ENCODE measurements around the gene WASF2. TPM values are rescaled to one million over a fixed set of nuclear protein-coding genes. Genes with fewer than 3 reads are reported as not detected.

The WASF2 gene
- total RNA-seq, 2 donors from 2014 or later = 60.1 to 83.7 TPM

- Histone ChIP-seq H3K27me3 (replicated peaks; ENCODE audit: insufficient read depth) (no peaks in the 10 kb centered on the region), H3K9me3 (no peaks in the 10 kb centered on the region), H3K36me3 (no peaks in the 10 kb centered on the region), H3K4me1 (ENCODE audit: control insufficient read depth in 1 of 2, low read depth in 2 of 2) (peaks cover 13 to 19% of the 10 kb centered on the region in 2 donors), H3K4me3 (no peak overlapping the region), H3K27ac (no peak overlapping the region)
- DNase-seq (ENCODE audit: low spot score) (no peak), ATAC-seq (ENCODE audit: insufficient number of reproducible peaks, low FRiP score, low read depth) (no peak)
- TF ChIP-seq CTCF (IDR thresholded peaks at IDR 0.05) = no peak
Measured at GRCh38 chr1:27499142-27499541, 9.2 kb upstream of the WASF2 start.

- H3K27ac ChIP-seq = no peak overlapping the region
- peaks cover 15 to 19% of the 10 kb centered on the region in 2 donors for H3K4me1 ChIP-seq (ENCODE audit: control insufficient read depth in 1 of 2, low read depth in 2 of 2)
- no peak for DNase-seq (ENCODE audit: low spot score)
- peak; percentile 44 for ATAC-seq (ENCODE audit: insufficient number of reproducible peaks, low FRiP score, low read depth)
- no peaks in the 10 kb centered on the region for H3K36me3 ChIP-seq
- H3K4me3 ChIP-seq = peak overlapping the region; percentile 57
- H3K27me3 ChIP-seq (replicated peaks; ENCODE audit: insufficient read depth) = no peaks in the 10 kb centered on the region
- peak; percentile 40 for TF ChIP-seq CTCF (IDR thresholded peaks at IDR 0.05)
- no peaks in the 10 kb centered on the region for H3K9me3 ChIP-seq
Measured at GRCh38 chr1:27496604-27497155, 6.7 kb upstream of the WASF2 start.

GRCh38 chr1:27492796-27493195, 2.8 kb upstream of the WASF2 start:
- Histone ChIP-seq H3K9me3 (no peaks in the 10 kb centered on the region), H3K4me3 (no peak overlapping the region), H3K4me1 (ENCODE audit: control insufficient read depth in 1 of 2, low read depth in 2 of 2) (peaks cover 31 to 41% of the 10 kb centered on the region in 2 donors), H3K36me3 (no peaks in the 10 kb centered on the region), H3K27me3 (replicated peaks; ENCODE audit: insufficient read depth) (no peaks in the 10 kb centered on the region), H3K27ac (peak overlapping the region; percentile 88 to 98)
- TF ChIP-seq CTCF (IDR thresholded peaks at IDR 0.05) = no peak
- ATAC-seq (ENCODE audit: insufficient number of reproducible peaks, low FRiP score, low read depth) = no peak
- no peak for DNase-seq (ENCODE audit: low spot score)

GRCh38 chr1:27491748-27492700, 2.1 kb upstream of the WASF2 start:
- Histone ChIP-seq H3K4me1 (ENCODE audit: control insufficient read depth in 1 of 2, low read depth in 2 of 2) (peaks cover 32 to 42% of the 10 kb centered on the region in 2 donors), H3K27me3 (replicated peaks; ENCODE audit: insufficient read depth) (no peaks in the 10 kb centered on the region), H3K27ac (peak overlapping the region; percentile 88 to 98), H3K4me3 (no peak overlapping the region), H3K36me3 (no peaks in the 10 kb centered on the region), H3K9me3 (no peaks in the 10 kb centered on the region)
- DNase-seq (ENCODE audit: low spot score) (no peak), ATAC-seq (ENCODE audit: insufficient number of reproducible peaks, low FRiP score, low read depth) (no peak)
- no peak for TF ChIP-seq CTCF (IDR thresholded peaks at IDR 0.05)

- Histone ChIP-seq H3K4me1 (ENCODE audit: control insufficient read depth in 1 of 2, low read depth in 2 of 2) (peaks cover 30 to 38% of the 10 kb centered on the region in 2 donors), H3K9me3 (no peaks in the 10 kb centered on the region), H3K36me3 (no peaks in the 10 kb centered on the region), H3K4me3 (peak overlapping the region; percentile 99), H3K27ac (peak overlapping the region; percentile 88 to 98), H3K27me3 (replicated peaks; ENCODE audit: insufficient read depth) (no peaks in the 10 kb centered on the region)
- DNase-seq (ENCODE audit: low spot score) (no peak), ATAC-seq (ENCODE audit: insufficient number of reproducible peaks, low FRiP score, low read depth) (no peak)
- no peak for TF ChIP-seq CTCF (IDR thresholded peaks at IDR 0.05)
Measured at GRCh38 chr1:27489501-27489972, 430 bp downstream of the WASF2 start.
